Liver (tissue), 9 donors: Measurements from ENCODE around the gene SRPX. TPM values are rescaled to one million over a fixed set of nuclear protein-coding genes. Genes with fewer than 3 reads are reported as not detected.

Experiments
- DNase-seq: peaks from one replicate; pipeline ENCODE4 v3.0.0-alpha.2; 2017; ENCODE audit warnings: low spot score
- H3K27ac ChIP-seq, 2 donors: one replicate each; pipeline ENCODE4 v1.7.0; 2013; ENCODE audit warnings: inconsistent platforms in 2 of 2, low read length in 2 of 2, control low read depth in 1 of 2, low read depth in 1 of 2, mild to moderate bottlenecking in 1 of 2
- H3K27me3 ChIP-seq, 4 donors: one replicate each; pipeline versions ENCODE4 v1.6.1 to v1.7.0; 2013; ENCODE audit warnings: low read length in 3 of 4, inconsistent platforms in 1 of 4, mild to moderate bottlenecking in 1 of 4, moderate library complexity in 1 of 4; ENCODE audit not compliant: control insufficient read depth in 4 of 4, insufficient read depth in 4 of 4
- H3K36me3 ChIP-seq, 4 donors: one replicate each; pipeline versions ENCODE4 v1.6.1 to v1.7.0; 2013; ENCODE audit warnings: low read length in 3 of 4, mild to moderate bottlenecking in 3 of 4, low read depth in 1 of 4, moderate library complexity in 1 of 4; ENCODE audit not compliant: control insufficient read depth in 4 of 4, insufficient read depth in 3 of 4
- H3K4me1 ChIP-seq, 4 donors: one replicate each; pipeline versions ENCODE4 v1.6.1 to v1.7.0; 2013; ENCODE audit warnings: low read length in 3 of 4, mild to moderate bottlenecking in 3 of 4, moderate library complexity in 1 of 4; ENCODE audit not compliant: control insufficient read depth in 4 of 4, insufficient read depth in 4 of 4
- H3K4me3 ChIP-seq, 3 donors: one replicate each; pipeline versions ENCODE4 v1.6.1 to v1.7.0; 2013; ENCODE audit warnings: low read length in 3 of 3, control low read depth in 1 of 3, low read depth in 1 of 3, mild to moderate bottlenecking in 1 of 3
- H3K9ac ChIP-seq, 2 donors: one replicate each; pipeline ENCODE4 v1.7.0; 2013; ENCODE audit warnings: low read length in 2 of 2, mild to moderate bottlenecking in 2 of 2, moderate library complexity in 2 of 2, control low read depth in 1 of 2, low read depth in 1 of 2
- H3K9me3 ChIP-seq, 4 donors: one replicate each; pipeline versions ENCODE4 v1.6.1 to v1.7.0; 2013; ENCODE audit warnings: low read length in 3 of 4; ENCODE audit not compliant: control insufficient read depth in 4 of 4
- EGR1 ChIP-seq, 2 donors: IDR thresholded peaks; 2 replicates each; pipeline ENCODE4 v1.6.1; 2016 to 2018; ENCODE audit warnings: antibody characterized with exemption in 2 of 2, low read depth in 2 of 2
- FOXA1 ChIP-seq: IDR thresholded peaks from 2 replicates; pipeline ENCODE4 v1.6.1; 2016; ENCODE audit warnings: antibody characterized with exemption
- FOXA2 ChIP-seq: IDR thresholded peaks from 2 replicates; pipeline ENCODE4 v1.6.1; 2016; ENCODE audit warnings: antibody characterized with exemption
- GABPA ChIP-seq, 2 donors: IDR thresholded peaks in 1 of 2; conservative IDR thresholded peaks in 1 of 2; 2 replicates each; pipeline ENCODE4 v1.6.1; 2016; ENCODE audit warnings: antibody characterized with exemption in 2 of 2, mild to moderate bottlenecking in 1 of 2, moderate library complexity in 1 of 2
- HNF4A ChIP-seq, 2 donors: conservative IDR thresholded peaks; 2 replicates each; pipeline ENCODE4 v1.6.1; 2016; ENCODE audit warnings: antibody characterized with exemption in 2 of 2, mild to moderate bottlenecking in 2 of 2
- HNF4G ChIP-seq: IDR thresholded peaks from 2 replicates; pipeline ENCODE4 v1.6.1; 2016; ENCODE audit warnings: antibody characterized with exemption
- JUND ChIP-seq, 2 donors: IDR thresholded peaks; 2 replicates each; pipeline ENCODE4 v1.6.1; 2016; ENCODE audit warnings: antibody characterized with exemption in 2 of 2
- NR2F2 ChIP-seq: IDR thresholded peaks from 2 replicates; pipeline ENCODE4 v1.6.1; 2016; ENCODE audit warnings: antibody characterized with exemption
- RAD21 ChIP-seq, 2 donors: IDR thresholded peaks; 2 replicates each; pipeline ENCODE4 v1.6.1; 2016; ENCODE audit warnings: antibody characterized with exemption in 2 of 2, mild to moderate bottlenecking in 2 of 2
- RXRA ChIP-seq, 2 donors: IDR thresholded peaks; 2 replicates each; pipeline ENCODE4 v1.6.1; 2017 to 2018; ENCODE audit warnings: antibody characterized with exemption in 2 of 2, mild to moderate bottlenecking in 1 of 2
- SP1 ChIP-seq: IDR thresholded peaks from 2 replicates; pipeline ENCODE4 v1.6.1; 2018; ENCODE audit warnings: antibody characterized with exemption, mild to moderate bottlenecking
- TAF1 ChIP-seq: conservative IDR thresholded peaks from 2 replicates; pipeline ENCODE4 v1.6.1; 2016; ENCODE audit warnings: antibody characterized with exemption, mild to moderate bottlenecking
- YY1 ChIP-seq: IDR thresholded peaks from 2 replicates; pipeline ENCODE4 v1.6.1; 2016; ENCODE audit warnings: antibody characterized with exemption, mild to moderate bottlenecking
- WGBS: extraction: QIAGEN DNeasy Blood & Tissue Kit; methylation state at CpG from one replicate; pipeline ENCODE4 v1.1.7; 2013; 5-methylcytosine and 5-hydroxymethylcytosine counted together
- polyA plus RNA-seq, 2 donors: library from polyadenylated mRNA; stranded (reverse) in 1 of 2; unstranded in 1 of 2; fragments of 200-250 nt in 1 of 2; fragments of >200 nt in 1 of 2; fragmentation: Nextera tagmentation in 1 of 2; extraction: Ambion mirVana in 1 of 2; gene quantifications; one replicate each; pipeline versions ENCODE4 v1.2.1 to v1.2.3, GENCODE V29; 2013 to 2015
- total RNA-seq, 2 donors: library from RNA; depleted of rRNA; stranded (reverse); fragments of >200 nt; gene quantifications; one replicate each; pipeline ENCODE4 v1.2.3, GENCODE V29; 2014
- TF ChIP-seq, protein P1 (sequence below): IDR thresholded peaks from 2 replicates; pipeline ENCODE4 v1.6.1; 2016; ENCODE audit warnings: antibody characterized with exemption
- TF ChIP-seq, protein P2 (sequence below): IDR thresholded peaks from 2 replicates; pipeline ENCODE4 v1.6.1; 2016; ENCODE audit warnings: antibody characterized with exemption, mild to moderate bottlenecking
- TF ChIP-seq, protein P3 (sequence below): fragments of 150-350 bp; IDR thresholded peaks from 2 replicates; pipeline ENCODE4 v1.5.1; 2017; ENCODE audit warnings: improper control_type of control experiment, low read depth, low read length; ENCODE audit not compliant: missing input control
- TF ChIP-seq, protein P4 (sequence below): IDR thresholded peaks from 2 replicates; pipeline ENCODE4 v1.6.1; 2016; ENCODE audit warnings: antibody characterized with exemption
- TF ChIP-seq, protein P5 (sequence below): IDR thresholded peaks from 2 replicates; pipeline ENCODE4 v1.6.1; 2016; ENCODE audit warnings: antibody characterized with exemption
- donor health status: healthy.
- donor health status: healthy.
- donor health status: healthy.
- donor health status: healthy.
- donor health status: healthy.

The SRPX gene
- total and polyA plus RNA-seq, 4 donors: 4.9 to 15.3 (median 10.3) TPM

DNA sequence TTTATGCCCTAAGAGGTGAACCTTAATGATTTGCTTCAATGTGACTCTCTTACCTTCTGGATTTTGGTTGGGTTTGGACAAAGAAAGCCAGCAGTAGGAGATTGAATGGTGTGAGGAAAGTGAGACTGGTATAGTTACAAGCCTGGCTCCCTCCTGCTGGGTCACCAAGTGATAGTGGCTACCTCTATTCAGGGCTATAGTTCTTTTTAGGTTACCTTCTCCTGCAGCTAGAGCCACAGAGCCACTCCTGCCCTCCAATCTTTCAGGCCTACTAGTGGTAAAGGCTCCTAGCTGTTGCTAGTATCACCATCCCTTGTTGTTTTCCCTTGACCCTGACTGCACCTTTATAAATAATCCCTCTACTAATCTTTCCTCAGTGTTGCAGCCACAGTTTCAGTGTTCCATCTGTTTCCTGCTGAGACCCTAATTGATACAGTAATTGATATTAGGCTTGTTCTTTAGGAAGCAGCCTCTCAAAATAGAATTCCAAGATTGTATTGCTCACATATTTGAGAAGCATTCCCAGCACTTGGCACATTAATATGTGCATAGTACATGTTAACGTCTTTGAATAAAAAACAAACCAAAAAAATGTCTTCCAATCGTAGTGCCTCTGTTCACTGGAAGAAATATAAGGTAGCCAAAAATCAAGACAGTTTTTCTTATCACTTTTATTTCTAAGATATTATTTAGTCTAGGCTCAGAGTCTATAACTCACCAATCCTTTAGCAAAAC, 82.3 kb downstream of the SRPX start:
- Histone ChIP-seq H3K27ac (no peak overlapping the region), H3K9me3 (no peaks in the 10 kb centered on the region), H3K4me3 (no peak overlapping the region), H3K9ac (no peak overlapping the region), H3K4me1 (no peaks in the 10 kb centered on the region), H3K27me3 (peaks cover 0 to 3% (median 0%) of the 10 kb centered on the region in 4 donors), H3K36me3 (no peaks in the 10 kb centered on the region)
- DNase-seq: no peak
- TF ChIP-seq SP1 (no peak), RXRA (IDR thresholded peaks at IDR 0.05) (no peak), NR2F2 (no peak), GABPA (IDR thresholded peaks at IDR 0.05 in 1 of 2, conservative IDR thresholded peaks at IDR 0.05 in 1 of 2) (no peak), EGR1 (IDR thresholded peaks at IDR 0.05; ENCODE audit: low read depth in 2 of 2) (no peak), YY1 (no peak), RAD21 (IDR thresholded peaks at IDR 0.05) (no peak), HNF4A (conservative IDR thresholded peaks at IDR 0.05) (no peak), FOXA2 (no peak), JUND (IDR thresholded peaks at IDR 0.05) (no peak)
- TF ChIP-seq, protein P1, sequence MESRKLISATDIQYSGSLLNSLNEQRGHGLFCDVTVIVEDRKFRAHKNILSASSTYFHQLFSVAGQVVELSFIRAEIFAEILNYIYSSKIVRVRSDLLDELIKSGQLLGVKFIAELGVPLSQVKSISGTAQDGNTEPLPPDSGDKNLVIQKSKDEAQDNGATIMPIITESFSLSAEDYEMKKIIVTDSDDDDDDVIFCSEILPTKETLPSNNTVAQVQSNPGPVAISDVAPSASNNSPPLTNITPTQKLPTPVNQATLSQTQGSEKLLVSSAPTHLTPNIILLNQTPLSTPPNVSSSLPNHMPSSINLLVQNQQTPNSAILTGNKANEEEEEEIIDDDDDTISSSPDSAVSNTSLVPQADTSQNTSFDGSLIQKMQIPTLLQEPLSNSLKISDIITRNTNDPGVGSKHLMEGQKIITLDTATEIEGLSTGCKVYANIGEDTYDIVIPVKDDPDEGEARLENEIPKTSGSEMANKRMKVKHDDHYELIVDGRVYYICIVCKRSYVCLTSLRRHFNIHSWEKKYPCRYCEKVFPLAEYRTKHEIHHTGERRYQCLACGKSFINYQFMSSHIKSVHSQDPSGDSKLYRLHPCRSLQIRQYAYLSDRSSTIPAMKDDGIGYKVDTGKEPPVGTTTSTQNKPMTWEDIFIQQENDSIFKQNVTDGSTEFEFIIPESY: no peak
- TF ChIP-seq, protein P2, sequence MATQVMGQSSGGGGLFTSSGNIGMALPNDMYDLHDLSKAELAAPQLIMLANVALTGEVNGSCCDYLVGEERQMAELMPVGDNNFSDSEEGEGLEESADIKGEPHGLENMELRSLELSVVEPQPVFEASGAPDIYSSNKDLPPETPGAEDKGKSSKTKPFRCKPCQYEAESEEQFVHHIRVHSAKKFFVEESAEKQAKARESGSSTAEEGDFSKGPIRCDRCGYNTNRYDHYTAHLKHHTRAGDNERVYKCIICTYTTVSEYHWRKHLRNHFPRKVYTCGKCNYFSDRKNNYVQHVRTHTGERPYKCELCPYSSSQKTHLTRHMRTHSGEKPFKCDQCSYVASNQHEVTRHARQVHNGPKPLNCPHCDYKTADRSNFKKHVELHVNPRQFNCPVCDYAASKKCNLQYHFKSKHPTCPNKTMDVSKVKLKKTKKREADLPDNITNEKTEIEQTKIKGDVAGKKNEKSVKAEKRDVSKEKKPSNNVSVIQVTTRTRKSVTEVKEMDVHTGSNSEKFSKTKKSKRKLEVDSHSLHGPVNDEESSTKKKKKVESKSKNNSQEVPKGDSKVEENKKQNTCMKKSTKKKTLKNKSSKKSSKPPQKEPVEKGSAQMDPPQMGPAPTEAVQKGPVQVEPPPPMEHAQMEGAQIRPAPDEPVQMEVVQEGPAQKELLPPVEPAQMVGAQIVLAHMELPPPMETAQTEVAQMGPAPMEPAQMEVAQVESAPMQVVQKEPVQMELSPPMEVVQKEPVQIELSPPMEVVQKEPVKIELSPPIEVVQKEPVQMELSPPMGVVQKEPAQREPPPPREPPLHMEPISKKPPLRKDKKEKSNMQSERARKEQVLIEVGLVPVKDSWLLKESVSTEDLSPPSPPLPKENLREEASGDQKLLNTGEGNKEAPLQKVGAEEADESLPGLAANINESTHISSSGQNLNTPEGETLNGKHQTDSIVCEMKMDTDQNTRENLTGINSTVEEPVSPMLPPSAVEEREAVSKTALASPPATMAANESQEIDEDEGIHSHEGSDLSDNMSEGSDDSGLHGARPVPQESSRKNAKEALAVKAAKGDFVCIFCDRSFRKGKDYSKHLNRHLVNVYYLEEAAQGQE: no peak
- TF ChIP-seq, protein P3, sequence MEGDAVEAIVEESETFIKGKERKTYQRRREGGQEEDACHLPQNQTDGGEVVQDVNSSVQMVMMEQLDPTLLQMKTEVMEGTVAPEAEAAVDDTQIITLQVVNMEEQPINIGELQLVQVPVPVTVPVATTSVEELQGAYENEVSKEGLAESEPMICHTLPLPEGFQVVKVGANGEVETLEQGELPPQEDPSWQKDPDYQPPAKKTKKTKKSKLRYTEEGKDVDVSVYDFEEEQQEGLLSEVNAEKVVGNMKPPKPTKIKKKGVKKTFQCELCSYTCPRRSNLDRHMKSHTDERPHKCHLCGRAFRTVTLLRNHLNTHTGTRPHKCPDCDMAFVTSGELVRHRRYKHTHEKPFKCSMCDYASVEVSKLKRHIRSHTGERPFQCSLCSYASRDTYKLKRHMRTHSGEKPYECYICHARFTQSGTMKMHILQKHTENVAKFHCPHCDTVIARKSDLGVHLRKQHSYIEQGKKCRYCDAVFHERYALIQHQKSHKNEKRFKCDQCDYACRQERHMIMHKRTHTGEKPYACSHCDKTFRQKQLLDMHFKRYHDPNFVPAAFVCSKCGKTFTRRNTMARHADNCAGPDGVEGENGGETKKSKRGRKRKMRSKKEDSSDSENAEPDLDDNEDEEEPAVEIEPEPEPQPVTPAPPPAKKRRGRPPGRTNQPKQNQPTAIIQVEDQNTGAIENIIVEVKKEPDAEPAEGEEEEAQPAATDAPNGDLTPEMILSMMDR: no peak
- 5% methylated on average over 2 of the region's 2 CpGs for WGBS

DNA sequence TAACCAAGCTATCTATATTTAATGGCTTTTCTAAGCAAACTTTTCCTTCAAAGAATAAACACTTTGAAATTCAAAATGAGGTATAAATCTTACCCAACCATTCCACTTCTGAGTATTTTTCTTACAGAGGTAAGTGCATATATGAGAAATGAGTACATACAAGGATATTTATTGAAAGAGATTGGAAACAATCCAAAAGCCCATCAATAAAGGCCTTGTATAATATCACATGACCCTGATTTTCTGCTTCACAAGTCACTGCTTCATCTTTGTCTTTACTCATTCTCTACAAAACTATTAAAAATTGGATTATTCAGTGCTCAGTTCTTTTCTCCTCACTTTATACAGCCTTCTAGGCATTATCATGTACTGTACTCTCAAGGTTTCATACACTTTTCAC, 91.3 kb downstream of the SRPX start:
- H3K4me1 ChIP-seq: no peaks in the 10 kb centered on the region
- no peaks in the 10 kb centered on the region for H3K36me3 ChIP-seq
- DNase-seq: no peak
- no peaks in the 10 kb centered on the region for H3K27me3 ChIP-seq
- no peak overlapping the region for H3K4me3 ChIP-seq
- no peak overlapping the region for H3K9ac ChIP-seq
- no peaks in the 10 kb centered on the region for H3K9me3 ChIP-seq
- H3K27ac ChIP-seq: no peak overlapping the region
- TF ChIP-seq, protein P4, sequence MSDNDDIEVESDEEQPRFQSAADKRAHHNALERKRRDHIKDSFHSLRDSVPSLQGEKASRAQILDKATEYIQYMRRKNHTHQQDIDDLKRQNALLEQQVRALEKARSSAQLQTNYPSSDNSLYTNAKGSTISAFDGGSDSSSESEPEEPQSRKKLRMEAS: no peak
- TF ChIP-seq FOXA1 (no peak), RAD21 (IDR thresholded peaks at IDR 0.05) (no peak), RXRA (IDR thresholded peaks at IDR 0.05) (no peak), GABPA (IDR thresholded peaks at IDR 0.05 in 1 of 2, conservative IDR thresholded peaks at IDR 0.05 in 1 of 2) (no peak), YY1 (no peak), TAF1 (no peak), HNF4G (no peak), FOXA2 (no peak), SP1 (no peak), NR2F2 (no peak), JUND (IDR thresholded peaks at IDR 0.05) (no peak)
- TF ChIP-seq, protein P1: no peak
- TF ChIP-seq, protein P5, sequence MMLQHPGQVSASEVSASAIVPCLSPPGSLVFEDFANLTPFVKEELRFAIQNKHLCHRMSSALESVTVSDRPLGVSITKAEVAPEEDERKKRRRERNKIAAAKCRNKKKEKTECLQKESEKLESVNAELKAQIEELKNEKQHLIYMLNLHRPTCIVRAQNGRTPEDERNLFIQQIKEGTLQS: no peak
- TF ChIP-seq, protein P3: no peak
